GM18870 (cell line): ENCODE measurements around the gene NKAIN2.
"Not testable (repeated sequence)": the region's sequence is repeated elsewhere in the genome, so short reads cannot be mapped to it uniquely, and the experiment has no call there.

Experiments
- ATAC-seq: cut with Tn5 transposase; IDR thresholded peaks from one replicate; pipeline ENCODE4 v1.9.1; 2021; ENCODE audit warnings: moderate library complexity; ENCODE audit not compliant: unreplicated experiment

Gene NKAIN2

GRCh38 chr6:124412657-124413056 lies 609.0 kb downstream of the NKAIN2 start:
- not testable (repeated sequence) for ATAC-seq

- no peak for ATAC-seq
Observed at GRCh38 chr6:124420116-124420840, 616.6 kb downstream of the NKAIN2 start.

GRCh38 chr6:124423621-124424020 lies 620.0 kb downstream of the NKAIN2 start:
- ATAC-seq: no peak

GRCh38 chr6:124430740-124431318 lies 627.2 kb downstream of the NKAIN2 start:
- ATAC-seq: no peak

GRCh38 chr6:124432620-124433019 lies 629.0 kb downstream of the NKAIN2 start:
- no peak for ATAC-seq

GRCh38 chr6:124433387-124434160 lies 629.9 kb downstream of the NKAIN2 start:
- no peak for ATAC-seq

GRCh38 chr6:124434421-124434820 lies 630.8 kb downstream of the NKAIN2 start:
- ATAC-seq: no peak

GRCh38 chr6:124436803-124437202 lies 633.1 kb downstream of the NKAIN2 start:
- ATAC-seq: peak; percentile 88

- no peak for ATAC-seq
Observed at GRCh38 chr6:124438546-124439065, 634.9 kb downstream of the NKAIN2 start.

GRCh38 chr6:124441450-124441849 lies 637.8 kb downstream of the NKAIN2 start:
- ATAC-seq: no peak

- no peak for ATAC-seq
Observed at GRCh38 chr6:124443541-124443940, 639.9 kb downstream of the NKAIN2 start.

GRCh38 chr6:124445581-124445980 lies 641.9 kb downstream of the NKAIN2 start:
- ATAC-seq: no peak

GRCh38 chr6:124446961-124447360 lies 643.3 kb downstream of the NKAIN2 start:
- no peak for ATAC-seq

GRCh38 chr6:124459268-124459667 lies 655.6 kb downstream of the NKAIN2 start:
- ATAC-seq: no peak

- ATAC-seq: no peak
Observed at GRCh38 chr6:124462750-124463149, 659.1 kb downstream of the NKAIN2 start.

- ATAC-seq: no peak
Observed at GRCh38 chr6:124463271-124463670, 659.6 kb downstream of the NKAIN2 start.

- not testable (repeated sequence) for ATAC-seq
Observed at GRCh38 chr6:124464600-124464999, 660.9 kb downstream of the NKAIN2 start.

- ATAC-seq: no peak
Observed at GRCh38 chr6:124466949-124467348, 663.3 kb downstream of the NKAIN2 start.

GRCh38 chr6:124467366-124467765 lies 663.7 kb downstream of the NKAIN2 start:
- ATAC-seq: no peak

GRCh38 chr6:124470803-124471202 lies 667.1 kb downstream of the NKAIN2 start:
- no peak for ATAC-seq

- no peak for ATAC-seq
Observed at GRCh38 chr6:124475176-124475575, 671.5 kb downstream of the NKAIN2 start.

- ATAC-seq: no peak
Observed at GRCh38 chr6:124478906-124479305, 675.2 kb downstream of the NKAIN2 start.
